Psoas muscle (tissue), 8 donors: ENCODE data around the gene MOAP1. TPM values are rescaled to one million over a fixed set of nuclear protein-coding genes. Genes with fewer than 3 reads are reported as not detected.
A peak's percentile ranks its signal among the peaks of the same experiment; 100 is the strongest.
"Not testable (repeated sequence)": the region's sequence is repeated elsewhere in the genome, so short reads cannot be mapped to it uniquely, and the experiment has no call there.

ENCODE experiments used
- ATAC-seq, 4 donors: fragments of 200-7000 bp; cut with Tn5 transposase; one replicate each; pipeline ENCODE4 v1.9.1; 2020; ENCODE audit warnings: moderate library complexity in 3 of 4, mild to moderate bottlenecking in 2 of 4
- DNase-seq, 2 donors: peaks; one replicate each; pipeline ENCODE4 v3.0.0-alpha.2; 2020
- H3K27ac ChIP-seq: fragments of 200-600 bp; one replicate; pipeline ENCODE4 v1.8.0; 2022
- H3K27me3 ChIP-seq, 3 donors: fragments of 200-600 bp in 1 of 3; one replicate each; pipeline versions ENCODE4 v1.6.1 to v1.8.0; 2013 to 2022; ENCODE audit warnings: low read length in 2 of 3, mild to moderate bottlenecking in 2 of 3, moderate library complexity in 1 of 3; ENCODE audit not compliant: insufficient read depth in 3 of 3
- H3K36me3 ChIP-seq, 2 donors: fragments of 200-600 bp in 1 of 2; one replicate each; pipeline versions ENCODE4 v1.6.1 to v1.8.0; 2013 to 2022; ENCODE audit warnings: low read depth in 1 of 2, mild to moderate bottlenecking in 1 of 2, moderate library complexity in 1 of 2; ENCODE audit not compliant: insufficient read depth in 1 of 2
- H3K4me1 ChIP-seq: fragments of 200-600 bp; one replicate; pipeline ENCODE4 v1.8.0; 2022
- H3K4me3 ChIP-seq: fragments of 200-600 bp; one replicate; pipeline ENCODE4 v1.8.0; 2022; ENCODE audit warnings: mild to moderate bottlenecking
- H3K9me3 ChIP-seq: fragments of 200-600 bp; one replicate; pipeline ENCODE4 v1.8.0; 2022
- WGBS, 3 donors: extraction: QIAGEN DNeasy Blood & Tissue Kit; methylation state at CpG; one replicate each; pipeline versions ENCODE4 v1.1.6 to v1.1.7; 2013; 5-methylcytosine and 5-hydroxymethylcytosine counted together
- intact Hi-C, 2 donors: fragments of 100-400 bp; cut with DNase I; formaldehyde crosslinking; loops; one replicate each; pipeline versions ENCODE4 v1.11.0 to v1.14.2; 2022
- polyA plus RNA-seq, 3 donors: library from polyadenylated mRNA; stranded (reverse); fragments of 200-250 nt; gene quantifications; one replicate each; pipeline ENCODE4 v1.2.3, GENCODE V29; 2013
- total RNA-seq, 4 donors: library from RNA; stranded (reverse); fragmentation: NEBNext Ultra II Directional in 2 of 4; extraction: Animal tissue kit (Norgen Biotek cat#: 25700) in 2 of 4; gene quantifications; one replicate each; pipeline versions ENCODE4 v1.2.1 to v1.2.4, GENCODE V29; 2021 to 2023
- TF ChIP-seq, protein P1 (sequence below): fragments of 200-600 bp; IDR thresholded peaks from one replicate; pipeline ENCODE4 v1.8.0; 2022; ENCODE audit warnings: antibody characterized with exemption
- donor health status: healthy with polysubstance abuse.
- donor health status: DM: no; HTN: no; CAD: no; lungs with moderate emphysema.
- donor health status: Bipolar disorder and iron deficiency.
- donor health status: healthy.
- donor health status: DM: yes; HTN: yes; CAD: no.
- donor health status: DM: no; HTN: no; CAD: no.
- donor health status: DM: no; HTN: no; CAD: no.
- donor health status: DM: yes; HTN: yes; CAD: no.

MOAP1 gene
- total and polyA plus RNA-seq, 7 donors: 20.5 to 53.6 (median 30.8) TPM

DNA sequence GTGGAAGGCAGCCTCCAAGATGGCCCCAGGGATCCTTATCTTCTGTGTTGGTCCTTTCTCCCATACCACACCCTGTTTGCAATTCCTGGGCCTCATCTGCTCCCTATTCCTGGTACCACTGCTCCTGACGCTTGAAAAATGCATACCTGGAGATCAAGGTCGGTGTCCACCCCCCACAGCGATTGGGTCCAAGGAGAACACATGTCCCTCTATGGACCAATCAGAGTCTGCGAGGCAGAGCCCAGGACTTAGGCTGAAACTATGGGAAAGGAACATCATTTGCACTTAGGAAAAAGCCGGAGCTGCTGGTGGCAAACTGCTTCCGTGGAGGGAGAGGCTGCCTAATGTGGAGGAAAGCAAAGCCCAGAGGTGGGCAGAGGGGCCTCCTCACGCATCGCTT is 35.7 kb downstream of the MOAP1 start:
- H3K36me3 ChIP-seq: no peaks in the 10 kb centered on the region
- WGBS, 3 donors: 89 to 90% (median 89%) methylated on average over 8 of the region's 8 CpGs
- DNase-seq: peak in 1 of 2 donors; percentile 8
- ATAC-seq: no peak
- intact Hi-C loops: no loop called here
- H3K4me1 ChIP-seq: no peaks in the 10 kb centered on the region
- peaks cover 0 to 2% (median 0%) of the 10 kb centered on the region in 3 donors for H3K27me3 ChIP-seq
- no peaks in the 10 kb centered on the region for H3K9me3 ChIP-seq
- TF ChIP-seq, protein P1, sequence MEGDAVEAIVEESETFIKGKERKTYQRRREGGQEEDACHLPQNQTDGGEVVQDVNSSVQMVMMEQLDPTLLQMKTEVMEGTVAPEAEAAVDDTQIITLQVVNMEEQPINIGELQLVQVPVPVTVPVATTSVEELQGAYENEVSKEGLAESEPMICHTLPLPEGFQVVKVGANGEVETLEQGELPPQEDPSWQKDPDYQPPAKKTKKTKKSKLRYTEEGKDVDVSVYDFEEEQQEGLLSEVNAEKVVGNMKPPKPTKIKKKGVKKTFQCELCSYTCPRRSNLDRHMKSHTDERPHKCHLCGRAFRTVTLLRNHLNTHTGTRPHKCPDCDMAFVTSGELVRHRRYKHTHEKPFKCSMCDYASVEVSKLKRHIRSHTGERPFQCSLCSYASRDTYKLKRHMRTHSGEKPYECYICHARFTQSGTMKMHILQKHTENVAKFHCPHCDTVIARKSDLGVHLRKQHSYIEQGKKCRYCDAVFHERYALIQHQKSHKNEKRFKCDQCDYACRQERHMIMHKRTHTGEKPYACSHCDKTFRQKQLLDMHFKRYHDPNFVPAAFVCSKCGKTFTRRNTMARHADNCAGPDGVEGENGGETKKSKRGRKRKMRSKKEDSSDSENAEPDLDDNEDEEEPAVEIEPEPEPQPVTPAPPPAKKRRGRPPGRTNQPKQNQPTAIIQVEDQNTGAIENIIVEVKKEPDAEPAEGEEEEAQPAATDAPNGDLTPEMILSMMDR: no peak
- H3K27ac ChIP-seq: no peak overlapping the region
- H3K4me3 ChIP-seq: no peak overlapping the region

DNA sequence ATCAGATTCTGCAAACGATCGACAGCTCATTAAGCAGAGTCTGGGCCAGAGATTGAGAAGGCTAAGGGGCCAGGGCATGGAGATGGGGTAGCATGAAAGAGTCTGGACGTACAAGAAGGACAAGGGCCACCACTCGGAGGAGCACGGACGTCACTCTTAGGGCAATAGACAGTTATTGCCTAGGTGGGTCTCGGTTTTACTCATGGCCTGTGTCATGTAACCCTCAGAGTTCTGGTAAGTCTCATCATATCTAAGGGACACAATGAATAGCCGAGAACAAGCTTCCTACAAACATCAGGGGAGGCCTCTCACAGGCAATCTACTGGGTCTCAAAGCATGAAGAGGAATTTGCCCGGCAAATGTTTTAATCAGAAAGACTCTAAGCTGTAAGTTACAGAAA is 38.6 kb downstream of the MOAP1 start:
- TF ChIP-seq, protein P1: no peak
- no peak for DNase-seq
- ATAC-seq: no peak
- H3K27ac ChIP-seq: no peak overlapping the region
- intact Hi-C loops: no loop called here
- H3K4me3 ChIP-seq: no peak overlapping the region
- H3K36me3 ChIP-seq: no peaks in the 10 kb centered on the region
- H3K4me1 ChIP-seq: no peaks in the 10 kb centered on the region
- H3K9me3 ChIP-seq: no peaks in the 10 kb centered on the region
- WGBS, 3 donors: 80 to 85% (median 81%) methylated on average over 9 of the region's 9 CpGs
- H3K27me3 ChIP-seq: peaks cover 0 to 2% (median 0%) of the 10 kb centered on the region in 3 donors

DNA sequence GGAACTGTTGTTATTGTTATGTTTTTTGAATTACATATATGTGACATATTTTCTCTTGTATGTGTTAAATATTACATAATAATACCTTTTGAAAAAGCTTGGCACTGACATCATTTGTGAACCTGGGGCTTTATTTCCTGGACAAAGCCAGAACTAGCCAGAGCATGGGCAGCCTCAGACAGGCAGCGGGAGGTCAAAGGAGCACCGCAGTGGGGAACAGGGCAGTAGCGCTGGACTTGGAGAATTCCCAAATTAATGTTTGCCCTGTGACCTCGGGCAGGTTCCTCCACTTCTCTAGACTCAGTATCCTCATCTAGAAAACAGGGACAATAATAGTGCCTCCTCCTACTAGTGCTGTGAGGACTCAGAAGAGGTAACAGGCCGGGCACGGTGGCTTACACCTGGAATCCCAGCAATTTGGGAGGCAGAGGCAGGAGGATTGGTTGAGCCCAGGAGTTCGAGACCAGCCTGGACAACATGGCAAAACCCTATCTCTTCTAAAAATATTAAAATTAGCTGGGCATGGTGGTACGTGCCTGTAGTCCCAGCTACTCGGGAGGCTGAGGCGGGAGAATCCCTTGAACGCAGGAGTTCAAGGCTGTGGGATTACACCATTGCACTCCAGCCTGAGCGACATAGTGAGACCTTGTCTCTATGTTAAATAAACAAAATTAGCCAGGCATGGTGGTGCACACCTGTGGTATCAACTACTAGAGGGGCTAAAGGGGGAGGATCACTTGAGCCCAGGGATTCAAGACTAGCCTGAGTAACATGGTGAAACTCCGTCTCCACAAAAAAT is 41.6 kb downstream of the MOAP1 start:
- WGBS, 3 donors: 71 to 82% (median 78%) methylated on average over 13 of the region's 13 CpGs
- Histone ChIP-seq H3K9me3 (no peaks in the 10 kb centered on the region), H3K36me3 (no peaks in the 10 kb centered on the region), H3K4me3 (no peak overlapping the region), H3K4me1 (no peaks in the 10 kb centered on the region), H3K27me3 (peaks cover 0 to 2% (median 0%) of the 10 kb centered on the region in 3 donors), H3K27ac (no peak overlapping the region)
- no peak for ATAC-seq
- TF ChIP-seq, protein P1: no peak
- intact Hi-C loops: no loop called here
- peak in 1 of 2 donors; percentile 12 for DNase-seq

DNA sequence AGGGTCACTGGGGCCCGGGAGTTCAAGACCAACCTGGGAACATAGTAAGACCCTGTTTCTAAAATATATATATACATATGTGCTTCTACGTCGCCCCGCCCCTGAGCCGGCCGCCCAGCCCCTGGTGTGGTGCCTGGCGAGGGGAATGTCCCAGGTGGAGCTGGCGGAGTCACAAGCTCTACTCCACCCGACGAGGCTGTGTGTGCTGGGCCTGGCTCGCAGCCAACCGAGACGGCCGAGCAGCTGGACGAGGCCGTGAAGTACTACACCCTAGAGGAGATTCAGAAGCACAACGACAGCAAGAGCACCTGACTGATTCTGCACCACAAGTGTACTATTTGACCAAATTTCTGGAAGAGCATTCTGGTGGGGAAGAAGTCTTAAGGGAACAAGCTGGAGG is 46.8 kb downstream of the MOAP1 start:
- 27 to 30% (median 29%) methylated on average over 17 of the region's 17 CpGs for WGBS, 3 donors
- Histone ChIP-seq H3K9me3 (no peaks in the 10 kb centered on the region), H3K4me1 (no peaks in the 10 kb centered on the region), H3K4me3 (no peak overlapping the region), H3K27me3 (no peaks in the 10 kb centered on the region), H3K36me3 (no peaks in the 10 kb centered on the region), H3K27ac (no peak overlapping the region)
- TF ChIP-seq, protein P1: no peak
- intact Hi-C loops: loop anchor here in 1 of 2 donors (2.0 to 5.0 kb wide), 2 partner anchors 21 to 186 kb away; no protein-coding TSS in a partner anchor
- DNase-seq: peak; percentile 28 to 65
- ATAC-seq: peak in 3 of 4 donors; percentile 40 to 64 (median 52)

DNA sequence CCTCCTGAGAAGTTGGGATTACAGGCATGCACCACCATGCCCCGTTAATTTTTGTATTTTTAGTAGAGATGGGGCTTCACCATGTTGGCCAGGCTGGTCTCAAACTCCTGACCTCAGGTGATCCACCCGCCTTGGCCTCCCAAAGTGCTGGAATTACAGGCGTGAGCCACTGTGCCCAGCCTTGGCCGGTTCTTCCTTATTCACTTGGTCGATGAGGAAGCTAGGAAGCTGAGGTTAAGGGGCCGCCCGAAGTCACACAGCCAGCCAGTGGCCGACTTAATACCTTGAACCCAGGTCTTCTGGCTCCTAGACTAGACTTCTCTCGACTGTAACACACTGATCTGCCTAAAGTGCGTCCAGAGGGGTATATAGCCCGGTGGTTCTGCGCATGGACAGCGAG is 48.2 kb downstream of the MOAP1 start:
- not testable (repeated sequence) for H3K4me1 ChIP-seq, H3K36me3 ChIP-seq, H3K27ac ChIP-seq, H3K27me3 ChIP-seq, H3K9me3 ChIP-seq, H3K4me3 ChIP-seq, ATAC-seq
- WGBS, 3 donors: 83 to 93% (median 91%) methylated on average over 12 to 13 of the region's 13 CpGs
- intact Hi-C loops: loop anchor here in 1 of 2 donors (2.0 to 5.0 kb wide), 2 partner anchors 20 to 184 kb away; no protein-coding TSS in a partner anchor
- DNase-seq: peak in 1 of 2 donors; percentile 28
